H1 (cell line): Measurements from ENCODE around the gene GNG13. TPM values are rescaled to one million over a fixed set of nuclear protein-coding genes. Genes with fewer than 3 reads are reported as not detected.

ENCODE experiments used
- BACH1 ChIP-seq: IDR thresholded peaks from 2 replicates; pipeline ENCODE4 v1.6.1; 2012; ENCODE audit warnings: low read length, improper control_type of control experiment
- EP300 ChIP-seq, 2 experiments: IDR thresholded peaks; 1 replicate in 1 of 2; 2 replicates in 1 of 2; pipeline ENCODE4 v1.6.1; 2011 to 2012; ENCODE audit warnings: low read depth in 2 of 2, low read length in 2 of 2, mild to moderate bottlenecking in 2 of 2, borderline replicate concordance in 1 of 2, inconsistent platforms in 1 of 2, moderate library complexity in 1 of 2
- YY1 ChIP-seq: IDR thresholded peaks from 2 replicates; pipeline ENCODE4 v1.6.1; 2011; ENCODE audit warnings: low read depth, mild to moderate bottlenecking, low read length
- polyA plus RNA-seq, 7 experiments: library from polyadenylated mRNA; depleted of rRNA in 3 of 7; stranded (reverse) in 5 of 7; unstranded in 2 of 7; fragments of >200 nt in 5 of 7; fragments of 200-250 nt in 2 of 7; gene quantifications; 1 replicate in 5 of 7; 2 replicates in 1 of 7; 4 replicates in 1 of 7; pipeline versions ENCODE4 v1.2.1 to v1.2.3, GENCODE V29; 2011 to 2013; ENCODE audit warnings: missing spikeins in 2 of 7, mixed read lengths in 2 of 7
- total RNA-seq: library from RNA; stranded (reverse); fragmentation: NEBNext Ultra II Directional; extraction: Animal tissue kit (Norgen Biotek cat#: 25700); gene quantifications from 2 replicates; pipeline ENCODE4 v1.2.1, GENCODE V29; 2021

The GNG13 gene
- total and polyA plus RNA-seq, 2 of the 8 experiments (the other 6 are each of a cell fraction or from before 2014, with no cell fraction given): not detected

- no peak for TF ChIP-seq YY1
- TF ChIP-seq EP300 (IDR thresholded peaks at IDR 0.05; ENCODE audit: borderline replicate concordance in 1 of 2, low read depth in 2 of 2, low read length in 2 of 2): no peak
- TF ChIP-seq BACH1: no peak
- TF ChIP-seq, all 59 proteins: peak for 0
These were observed 5.6 kb downstream of the GNG13 start (continued) for GRCh38 chr16:794853-795466.
